ENCODE results near the gene MEGF9. TPM values are rescaled to one million over a fixed set of nuclear protein-coding genes. Genes with fewer than 3 reads are reported as not detected.

Gene MEGF9
- total and polyA plus RNA-seq, 2 donors (not counting 3 experiments of a cell fraction or from before 2014, with no cell fraction given), result 4.0 to 13.0 TPM

GRCh38 chr9:120741191-120741590, 26.9 kb upstream of the MEGF9 start:
- DNase-seq (ENCODE audit: low read depth, low spot score), result no peak
- no peak overlapping the region for H3K4me3 ChIP-seq (replicated peaks in 1 of 3; ENCODE audit: insufficient read depth in 1 of 3, low read depth in 1 of 3, low read length in 3 of 3)
- H3K36me3 ChIP-seq (ENCODE audit: control insufficient read depth in 2 of 2, extremely low read depth in 1 of 2, insufficient read depth in 2 of 2, low read length in 2 of 2), result no peaks in the 10 kb centered on the region
- no TSS peak for BruUV-seq (replicated peaks)
- dilution Hi-C loops (cut with MboI; ENCODE audit: extremely low pct_ligation_motif_present, low sequenced_read_pairs) (no loop called here), intact Hi-C loops (cut with micrococcal nuclease) (loop anchor here (5.0 to 10.0 kb wide), 2 partner anchors 119 to 654 kb away; no protein-coding TSS in a partner anchor)
- no peaks in the 10 kb centered on the region for H3K27me3 ChIP-seq (ENCODE audit: control insufficient read depth in 2 of 2, insufficient read depth in 2 of 2, low read length in 2 of 2)
- H3K4me1 ChIP-seq (ENCODE audit: control insufficient read depth, extremely low read depth, insufficient read depth, low read length), result peaks cover 18% of the 10 kb centered on the region
- no peak overlapping the region for H3K9ac ChIP-seq (replicated peaks; ENCODE audit: extremely low read depth, insufficient read depth, low read length)
- peak overlapping the region; percentile 28 for H3K27ac ChIP-seq (ENCODE audit: insufficient read depth, low read depth, low read length)
- H3K9me3 ChIP-seq (replicated peaks; ENCODE audit: control insufficient read depth, insufficient read depth, low read length), result no peaks in the 10 kb centered on the region
- no peak for TF ChIP-seq POLR2AphosphoS5 (IDR thresholded peaks at IDR 0.05; ENCODE audit: insufficient read depth, low read depth, low read length)
- no peak for TF ChIP-seq POLR2A (IDR thresholded peaks at IDR 0.05; ENCODE audit: low read depth, low read length)
- no peak for TF ChIP-seq EZH2 (IDR thresholded peaks at IDR 0.05; ENCODE audit: borderline replicate concordance, low read depth, low read length, severe bottlenecking)
- no peak for TF ChIP-seq MYC (IDR thresholded peaks at IDR 0.05; ENCODE audit: low read depth, low read length)
- TF ChIP-seq FOS (IDR thresholded peaks at IDR 0.05; ENCODE audit: borderline replicate concordance, insufficient read depth, low read length), result no peak
- no peaks in the 10 kb centered on the region for H4K20me1 ChIP-seq (replicated peaks; ENCODE audit: control insufficient read depth, extremely low read depth, insufficient read depth, low read length)
- no peak overlapping the region for H2AFZ ChIP-seq (ENCODE audit: low read depth, low read length)
- H3K9me1 ChIP-seq (replicated peaks; ENCODE audit: control insufficient read depth, extremely low read depth, insufficient read depth, low read length), result no peaks in the 10 kb centered on the region
- ChIA-PET CTCF (interaction anchor here (1.0 to 3.2 kb wide), 7 partner anchors 11 to 196 kb away, joined by 3 to 13 read pairs (median 4); no protein-coding TSS in a partner anchor), POLR2A (no interaction called here)
- H3K79me2 ChIP-seq (ENCODE audit: control insufficient read depth, insufficient read depth, low read length), result no peaks in the 10 kb centered on the region
- no peak for FAIRE-seq
- H3K4me2 ChIP-seq (ENCODE audit: insufficient read depth, low read length), result peak overlapping the region; percentile 59

DNA sequence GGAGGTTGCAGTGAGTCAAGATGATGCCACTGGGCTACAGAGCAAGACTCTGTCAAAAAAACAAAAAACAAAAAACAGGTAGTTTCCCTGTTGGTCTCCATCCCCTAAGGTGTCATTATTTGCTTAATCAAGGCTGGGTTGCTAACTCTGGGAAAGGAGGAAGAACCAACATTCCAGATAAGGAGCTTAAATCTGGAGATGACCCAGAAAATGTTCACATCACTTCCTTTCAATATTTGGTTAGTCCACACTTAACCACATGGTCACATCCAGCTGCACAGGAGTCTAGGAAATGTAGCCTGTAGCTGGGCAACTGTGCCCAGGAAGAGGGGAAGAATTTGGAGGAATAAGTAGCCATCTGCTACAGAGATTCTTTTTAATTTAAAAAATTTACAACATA, 25.9 kb upstream of the MEGF9 start:
- intact Hi-C loops (cut with micrococcal nuclease) (loop anchor here (5.0 to 10.0 kb wide), 2 partner anchors 118 to 655 kb away; no protein-coding TSS in a partner anchor), dilution Hi-C loops (cut with MboI; ENCODE audit: extremely low pct_ligation_motif_present, low sequenced_read_pairs) (no loop called here)
- H4K20me1 ChIP-seq (replicated peaks; ENCODE audit: control insufficient read depth, extremely low read depth, insufficient read depth, low read length), result no peaks in the 10 kb centered on the region
- FAIRE-seq (peak; percentile 64), DNase-seq (ENCODE audit: low read depth, low spot score) (peak; percentile 51)
- H3K9me3 ChIP-seq (replicated peaks; ENCODE audit: control insufficient read depth, insufficient read depth, low read length), result no peaks in the 10 kb centered on the region
- H3K4me1 ChIP-seq (ENCODE audit: control insufficient read depth, extremely low read depth, insufficient read depth, low read length), result peaks cover 18% of the 10 kb centered on the region
- no TSS peak for BruUV-seq (replicated peaks)
- no peaks in the 10 kb centered on the region for H3K9me1 ChIP-seq (replicated peaks; ENCODE audit: control insufficient read depth, extremely low read depth, insufficient read depth, low read length)
- H3K27me3 ChIP-seq (ENCODE audit: control insufficient read depth in 2 of 2, insufficient read depth in 2 of 2, low read length in 2 of 2), result no peaks in the 10 kb centered on the region
- H3K36me3 ChIP-seq (ENCODE audit: control insufficient read depth in 2 of 2, extremely low read depth in 1 of 2, insufficient read depth in 2 of 2, low read length in 2 of 2), result no peaks in the 10 kb centered on the region
- TF ChIP-seq MYC (IDR thresholded peaks at IDR 0.05; ENCODE audit: low read depth, low read length) (no peak), FOS (IDR thresholded peaks at IDR 0.05; ENCODE audit: borderline replicate concordance, insufficient read depth, low read length) (no peak), POLR2AphosphoS5 (IDR thresholded peaks at IDR 0.05; ENCODE audit: insufficient read depth, low read depth, low read length) (peak; percentile 31), POLR2A (IDR thresholded peaks at IDR 0.05; ENCODE audit: low read depth, low read length) (no peak), EZH2 (IDR thresholded peaks at IDR 0.05; ENCODE audit: borderline replicate concordance, low read depth, low read length, severe bottlenecking) (no peak), JUN (IDR thresholded peaks at IDR 0.05; ENCODE audit: borderline replicate concordance, insufficient read depth, insufficient read length, low read depth) (no peak), GATA2 (IDR thresholded peaks at IDR 0.05; ENCODE audit: insufficient read depth, insufficient read length, low read depth, low read length) (peak; percentile 39)
- TF ChIP-seq, protein P1, sequence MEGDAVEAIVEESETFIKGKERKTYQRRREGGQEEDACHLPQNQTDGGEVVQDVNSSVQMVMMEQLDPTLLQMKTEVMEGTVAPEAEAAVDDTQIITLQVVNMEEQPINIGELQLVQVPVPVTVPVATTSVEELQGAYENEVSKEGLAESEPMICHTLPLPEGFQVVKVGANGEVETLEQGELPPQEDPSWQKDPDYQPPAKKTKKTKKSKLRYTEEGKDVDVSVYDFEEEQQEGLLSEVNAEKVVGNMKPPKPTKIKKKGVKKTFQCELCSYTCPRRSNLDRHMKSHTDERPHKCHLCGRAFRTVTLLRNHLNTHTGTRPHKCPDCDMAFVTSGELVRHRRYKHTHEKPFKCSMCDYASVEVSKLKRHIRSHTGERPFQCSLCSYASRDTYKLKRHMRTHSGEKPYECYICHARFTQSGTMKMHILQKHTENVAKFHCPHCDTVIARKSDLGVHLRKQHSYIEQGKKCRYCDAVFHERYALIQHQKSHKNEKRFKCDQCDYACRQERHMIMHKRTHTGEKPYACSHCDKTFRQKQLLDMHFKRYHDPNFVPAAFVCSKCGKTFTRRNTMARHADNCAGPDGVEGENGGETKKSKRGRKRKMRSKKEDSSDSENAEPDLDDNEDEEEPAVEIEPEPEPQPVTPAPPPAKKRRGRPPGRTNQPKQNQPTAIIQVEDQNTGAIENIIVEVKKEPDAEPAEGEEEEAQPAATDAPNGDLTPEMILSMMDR (IDR thresholded peaks at IDR 0.05; ENCODE audit: extremely low read depth in 1 of 2, insufficient read depth in 1 of 2, low read depth in 1 of 2, low read length in 2 of 2), result no peak
- TF ChIP-seq, protein P2, sequence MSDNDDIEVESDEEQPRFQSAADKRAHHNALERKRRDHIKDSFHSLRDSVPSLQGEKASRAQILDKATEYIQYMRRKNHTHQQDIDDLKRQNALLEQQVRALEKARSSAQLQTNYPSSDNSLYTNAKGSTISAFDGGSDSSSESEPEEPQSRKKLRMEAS (IDR thresholded peaks at IDR 0.05; ENCODE audit: insufficient read depth, insufficient read length), result no peak
- no peak overlapping the region for H2AFZ ChIP-seq (ENCODE audit: low read depth, low read length)
- POLR2A ChIA-PET, result interaction anchor here (1.2 kb wide), 1 partner anchor 9 kb away, joined by 4 read pairs; no protein-coding TSS in a partner anchor
- no peaks in the 10 kb centered on the region for H3K79me2 ChIP-seq (ENCODE audit: control insufficient read depth, insufficient read depth, low read length)
- H3K4me2 ChIP-seq (ENCODE audit: insufficient read depth, low read length), result no peak overlapping the region
- CTCF ChIA-PET, result interaction anchor here (0.7 to 3.2 kb wide), 5 partner anchors 10 to 320 kb away, joined by 3 to 13 read pairs (median 3); no protein-coding TSS in a partner anchor
- no peak overlapping the region for H3K9ac ChIP-seq (replicated peaks; ENCODE audit: extremely low read depth, insufficient read depth, low read length)
- H3K27ac ChIP-seq (ENCODE audit: insufficient read depth, low read depth, low read length), result no peak overlapping the region
- no peak overlapping the region for H3K4me3 ChIP-seq (replicated peaks in 1 of 3; ENCODE audit: insufficient read depth in 1 of 3, low read depth in 1 of 3, low read length in 3 of 3)
